ENCODE results near the gene PPIP5K2. TPM values are rescaled to one million over a fixed set of nuclear protein-coding genes. Genes with fewer than 3 reads are reported as not detected.

PPIP5K2 gene
- total RNA-seq, 1 experiment from 2014 or later = 75.6 TPM

- TF ChIP-seq CTCF (conservative IDR thresholded peaks at IDR 0.05; ENCODE audit: low read depth, low read length) = no peak
Measured at GRCh38 chr5:103145196-103145595, 25.1 kb downstream of the PPIP5K2 start.

GRCh38 chr5:103148213-103148612 is 28.1 kb downstream of the PPIP5K2 start:
- BruUV-seq (replicated peaks) = no TSS peak
- intact Hi-C loops (cut with micrococcal nuclease; ENCODE audit: unreplicated experiment) = no loop called here
- H3K4me3 ChIP-seq (ENCODE audit: low read depth, low read length, poor library complexity, severe bottlenecking) = no peak overlapping the region
- H3K9me3 ChIP-seq (ENCODE audit: low read depth, low read length, poor library complexity, severe bottlenecking) = no peaks in the 10 kb centered on the region
- ChIA-PET POLR2A (ENCODE audit: low non-redundant PET) (no interaction called here), CTCF (no interaction called here)
- no peak for DNase-seq (ENCODE audit: low spot score)
- H3K27ac ChIP-seq (ENCODE audit: low read depth, low read length, poor library complexity, severe bottlenecking) = no peak overlapping the region
- TF ChIP-seq CTCF (conservative IDR thresholded peaks at IDR 0.05; ENCODE audit: low read depth, low read length) = no peak
- TF ChIP-seq EZH2 (IDR thresholded peaks at IDR 0.05; ENCODE audit: borderline replicate concordance, low read depth, low read length, poor library complexity, severe bottlenecking) = no peak
- peaks cover 7% of the 10 kb centered on the region for H3K36me3 ChIP-seq (ENCODE audit: insufficient read depth, low read length, poor library complexity, severe bottlenecking)
- H3K27me3 ChIP-seq (replicated peaks; ENCODE audit: insufficient read depth, low read depth, low read length, poor library complexity) = no peaks in the 10 kb centered on the region
- H3K4me1 ChIP-seq (ENCODE audit: insufficient read depth, low read length, poor library complexity, severe bottlenecking) = no peaks in the 10 kb centered on the region

More at GRCh38 chr5:103145196-103145595, 25.1 kb downstream of the PPIP5K2 start:
- no peak overlapping the region for H3K4me3 ChIP-seq (ENCODE audit: low read depth, low read length, poor library complexity, severe bottlenecking)
- intact Hi-C loops (cut with micrococcal nuclease; ENCODE audit: unreplicated experiment) = no loop called here
- ChIA-PET POLR2A (ENCODE audit: low non-redundant PET) (no interaction called here), CTCF (no interaction called here)
- H3K36me3 ChIP-seq (ENCODE audit: insufficient read depth, low read length, poor library complexity, severe bottlenecking) = no peaks in the 10 kb centered on the region
- no peak overlapping the region for H3K27ac ChIP-seq (ENCODE audit: low read depth, low read length, poor library complexity, severe bottlenecking)
- DNase-seq (ENCODE audit: low spot score) = no peak
- H3K4me1 ChIP-seq (ENCODE audit: insufficient read depth, low read length, poor library complexity, severe bottlenecking) = no peaks in the 10 kb centered on the region
- no peaks in the 10 kb centered on the region for H3K27me3 ChIP-seq (replicated peaks; ENCODE audit: insufficient read depth, low read depth, low read length, poor library complexity)
- no peaks in the 10 kb centered on the region for H3K9me3 ChIP-seq (ENCODE audit: low read depth, low read length, poor library complexity, severe bottlenecking)
- BruUV-seq (replicated peaks) = no TSS peak

- no TSS peak for BruUV-seq (replicated peaks)
- Histone ChIP-seq H3K4me3 (ENCODE audit: low read depth, low read length, poor library complexity, severe bottlenecking) (no peak overlapping the region), H3K27me3 (replicated peaks; ENCODE audit: insufficient read depth, low read depth, low read length, poor library complexity) (no peaks in the 10 kb centered on the region), H3K27ac (ENCODE audit: low read depth, low read length, poor library complexity, severe bottlenecking) (no peak overlapping the region), H3K36me3 (ENCODE audit: insufficient read depth, low read length, poor library complexity, severe bottlenecking) (peaks cover 16% of the 10 kb centered on the region), H3K4me1 (ENCODE audit: insufficient read depth, low read length, poor library complexity, severe bottlenecking) (no peaks in the 10 kb centered on the region), H3K9me3 (ENCODE audit: low read depth, low read length, poor library complexity, severe bottlenecking) (no peaks in the 10 kb centered on the region)
- TF ChIP-seq EZH2 (IDR thresholded peaks at IDR 0.05; ENCODE audit: borderline replicate concordance, low read depth, low read length, poor library complexity, severe bottlenecking) = no peak
- TF ChIP-seq CTCF (conservative IDR thresholded peaks at IDR 0.05; ENCODE audit: low read depth, low read length) = no peak
- no peak for DNase-seq (ENCODE audit: low spot score)
- ChIA-PET CTCF (no interaction called here), POLR2A (ENCODE audit: low non-redundant PET) (no interaction called here)
- intact Hi-C loops (cut with micrococcal nuclease; ENCODE audit: unreplicated experiment) = no loop called here
Measured at GRCh38 chr5:103151156-103151555, 31.1 kb downstream of the PPIP5K2 start.

All from A673 (cell line).